Measurements from ENCODE around the gene CEMP1.
"Not testable (repeated sequence)": the region's sequence is repeated elsewhere in the genome, so short reads cannot be mapped to it uniquely, and the experiment has no call there.

Gene CEMP1, protein sequence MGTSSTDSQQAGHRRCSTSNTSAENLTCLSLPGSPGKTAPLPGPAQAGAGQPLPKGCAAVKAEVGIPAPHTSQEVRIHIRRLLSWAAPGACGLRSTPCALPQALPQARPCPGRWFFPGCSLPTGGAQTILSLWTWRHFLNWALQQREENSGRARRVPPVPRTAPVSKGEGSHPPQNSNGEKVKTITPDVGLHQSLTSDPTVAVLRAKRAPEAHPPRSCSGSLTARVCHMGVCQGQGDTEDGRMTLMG

DNA sequence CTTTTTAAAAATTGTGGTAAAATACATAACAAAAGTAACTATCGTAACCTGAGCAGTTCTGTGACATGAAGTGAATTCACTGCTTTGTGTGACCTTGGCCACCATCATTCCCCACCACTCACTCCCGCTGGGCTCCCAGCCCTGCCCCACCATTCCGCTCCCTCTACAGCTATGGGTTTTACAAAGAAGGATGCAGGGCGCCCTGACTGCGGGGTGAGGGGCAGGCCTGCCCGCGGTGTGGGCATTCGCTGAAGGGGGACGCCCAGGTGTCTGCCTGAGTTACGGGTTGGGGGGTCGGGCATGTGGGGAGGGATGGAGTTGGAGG lies at the start of gene CEMP1:
Gene CEMP1 (minus strand): TSS at position 38 of the 325 bp plus-strand sequence. CDS start 335 bp downstream, outside the sequence.
- DNase-seq (ENCODE audit: low spot score) (no peak), FAIRE-seq (no peak)

DNA sequence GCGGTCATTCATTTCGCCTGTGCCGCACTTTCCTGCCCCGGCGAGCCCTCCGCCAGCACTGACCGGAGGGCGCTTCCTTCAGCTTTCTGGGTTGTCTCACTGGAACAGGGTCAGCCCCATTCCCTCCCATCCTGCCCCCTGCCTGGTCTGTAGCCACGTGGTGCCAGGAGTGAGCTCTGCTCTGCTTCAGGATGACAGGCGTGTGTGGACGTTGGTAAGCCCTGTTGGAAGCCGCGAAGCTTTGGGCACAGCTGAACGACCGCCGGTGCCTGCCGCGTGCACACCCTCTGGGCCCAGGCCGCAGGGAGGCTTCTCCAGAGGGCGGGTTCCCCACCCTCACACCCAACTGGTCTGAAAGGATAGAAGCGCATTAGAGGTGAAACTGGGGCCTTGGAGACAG lies 49.6 kb upstream of the CEMP1 start:
- FAIRE-seq = peak; percentile 62
- not testable (repeated sequence) for DNase-seq (ENCODE audit: low spot score)

DNA sequence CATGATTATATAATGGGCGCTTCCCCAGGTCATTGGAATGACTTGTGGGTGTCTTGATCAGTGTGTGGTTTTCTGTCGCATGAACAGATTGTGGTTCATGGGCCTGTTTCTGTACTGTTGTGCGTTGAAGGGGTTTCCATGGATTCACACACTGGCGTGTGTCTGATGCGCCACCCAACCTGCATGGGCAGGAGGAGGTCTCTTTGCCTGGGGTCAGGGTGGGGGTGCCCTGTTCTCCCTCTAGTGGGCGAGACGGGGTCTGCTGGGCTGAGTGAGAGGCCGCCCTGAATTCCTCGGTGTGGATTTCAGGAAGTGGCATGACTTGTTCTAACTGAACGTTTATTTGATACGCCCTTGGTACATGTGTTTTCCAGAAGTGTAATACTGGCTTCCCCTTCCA lies 48.9 kb upstream of the CEMP1 start:
- DNase-seq (ENCODE audit: low spot score); FAIRE-seq: not testable (repeated sequence)

DNA sequence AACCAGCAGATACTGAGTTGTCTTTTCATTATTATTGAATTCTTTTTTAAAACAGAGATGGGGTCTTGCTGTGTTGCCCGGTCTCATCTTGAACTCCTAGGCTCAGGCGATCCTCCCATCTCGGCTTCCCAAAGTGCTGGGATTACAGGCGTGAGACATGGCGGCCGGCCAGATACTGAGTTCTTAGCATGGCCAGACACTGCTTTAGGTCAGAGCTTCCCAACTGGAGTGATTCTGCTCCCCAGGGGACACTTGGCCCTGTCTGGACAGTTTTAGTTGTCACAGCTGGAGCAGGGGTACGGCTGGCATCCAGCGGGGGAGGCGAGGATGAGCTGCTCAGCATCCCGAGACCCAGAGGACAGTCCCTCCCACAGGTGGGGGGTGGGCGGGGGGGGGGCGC lies 47.7 kb upstream of the CEMP1 start:
- FAIRE-seq; DNase-seq (ENCODE audit: low spot score): not testable (repeated sequence)

DNA sequence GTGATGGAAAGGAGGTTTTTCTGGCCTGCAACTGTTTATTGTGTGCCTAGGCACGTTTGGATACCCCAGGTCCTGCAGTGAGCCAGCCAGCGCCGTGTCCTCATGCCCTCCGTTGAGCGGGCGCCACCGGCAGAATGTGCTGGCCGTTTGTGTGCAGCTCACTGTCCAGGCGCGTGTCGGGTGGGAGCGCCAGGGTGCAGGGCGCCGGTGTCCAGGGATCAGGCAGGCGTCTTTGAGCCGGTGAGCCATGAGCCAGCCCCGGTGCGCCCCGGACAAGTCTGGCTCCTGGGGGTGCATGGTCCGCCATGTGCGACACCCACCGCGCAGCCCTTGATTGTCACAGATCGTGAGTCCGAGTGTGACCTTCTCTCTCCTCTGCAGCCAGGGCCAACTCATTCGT lies 45.8 kb upstream of the CEMP1 start:
- not testable (repeated sequence) for FAIRE-seq; DNase-seq (ENCODE audit: low spot score)

DNA sequence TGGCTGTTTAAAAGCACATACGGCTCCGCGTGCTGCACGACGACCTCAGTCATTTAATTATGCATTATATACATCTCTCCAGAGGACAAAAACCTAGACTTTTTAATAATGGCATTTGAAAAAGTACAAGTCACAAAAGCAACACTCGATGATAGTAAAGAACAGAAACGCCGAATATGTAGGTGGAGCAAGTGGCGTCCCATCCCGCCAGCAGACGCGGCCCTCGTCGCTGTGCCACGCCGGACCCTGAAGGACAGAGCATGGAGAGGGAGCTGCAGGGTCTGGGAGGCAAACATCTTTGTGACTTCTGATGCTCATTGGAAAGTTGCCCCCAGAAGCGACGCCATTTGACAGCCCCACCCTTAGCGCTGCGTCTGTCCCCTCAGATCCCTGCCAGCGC lies 44.6 kb upstream of the CEMP1 start:
- peak; percentile 40 for FAIRE-seq
- DNase-seq (ENCODE audit: low spot score) = not testable (repeated sequence)

DNA sequence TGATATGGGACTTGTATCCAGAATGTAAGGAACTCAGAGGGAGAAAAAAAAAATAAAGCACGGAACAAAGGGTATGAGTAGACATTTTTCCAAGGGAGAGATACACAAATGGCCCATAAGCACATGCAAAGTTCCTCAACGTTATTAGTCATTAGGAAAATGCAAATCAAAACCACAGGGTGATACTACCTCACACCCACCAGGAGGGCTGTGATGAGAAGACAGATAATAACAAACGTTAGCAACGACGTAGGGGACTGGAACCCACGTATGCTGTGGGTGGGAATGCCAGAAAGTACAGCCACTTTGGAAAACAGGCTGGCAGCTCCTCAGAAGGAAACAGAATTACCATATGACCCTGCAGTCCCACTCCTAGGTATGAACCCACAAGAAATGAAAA lies 41.5 kb upstream of the CEMP1 start:
- not testable (repeated sequence) for FAIRE-seq; DNase-seq (ENCODE audit: low spot score)

DNA sequence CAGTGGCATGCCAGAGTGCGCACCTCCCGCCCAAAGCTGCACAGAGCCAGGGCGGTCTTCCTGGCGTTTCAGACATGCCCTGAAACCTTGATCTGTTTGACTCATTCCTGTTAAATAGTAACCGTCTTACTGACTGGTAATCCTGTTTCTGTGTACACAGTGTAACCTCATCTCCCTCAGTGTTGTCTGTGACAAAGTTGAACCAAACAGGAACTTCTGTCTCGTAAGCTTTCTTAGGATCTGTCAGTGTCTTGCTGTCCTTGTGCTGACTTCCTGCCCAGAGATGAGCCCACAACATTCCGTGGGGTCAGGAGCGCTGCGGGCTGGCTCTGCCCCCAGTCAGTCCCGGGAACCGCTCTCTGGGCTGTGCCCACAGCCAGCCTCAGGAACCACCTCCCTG lies 37.4 kb upstream of the CEMP1 start:
- not testable (repeated sequence) for FAIRE-seq; DNase-seq (ENCODE audit: low spot score)

DNA sequence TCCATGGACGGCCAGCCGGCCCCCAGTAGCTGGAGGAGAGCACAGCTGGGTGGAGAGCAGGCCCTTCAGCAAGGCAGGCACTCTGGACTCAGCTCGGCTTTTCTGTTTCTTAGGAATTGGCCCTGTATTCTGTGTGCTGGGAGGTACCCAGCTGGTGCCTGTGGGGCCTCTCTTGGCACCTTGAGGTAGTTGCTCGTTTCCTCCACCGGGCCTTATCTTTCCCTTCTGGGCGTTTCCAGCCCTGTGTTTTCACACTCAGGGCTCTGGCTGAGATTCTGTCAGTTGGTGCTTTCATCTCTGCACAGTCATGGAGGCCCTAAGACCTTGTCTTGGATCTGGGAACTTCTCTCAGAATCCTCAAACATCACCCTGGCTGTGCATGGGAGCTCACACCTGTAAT lies 36.3 kb upstream of the CEMP1 start:
- DNase-seq (ENCODE audit: low spot score); FAIRE-seq: not testable (repeated sequence)

DNA sequence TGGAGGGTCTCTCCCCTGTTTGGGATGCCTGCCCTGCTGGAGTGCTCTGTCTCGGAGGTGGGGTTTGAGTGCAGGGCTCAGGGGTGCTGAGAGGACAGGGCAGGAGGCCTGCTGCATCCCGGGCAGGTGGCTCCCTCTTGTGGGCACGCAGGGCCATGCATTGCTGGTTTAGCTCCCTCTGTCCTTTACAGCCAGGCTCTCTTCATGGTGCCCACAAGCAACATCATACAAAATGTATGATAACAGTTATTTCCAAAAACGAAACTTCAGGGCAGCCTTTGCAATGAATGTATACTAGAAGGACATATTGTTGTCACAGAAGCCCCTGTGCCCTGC lies 29.6 kb upstream of the CEMP1 start:
- FAIRE-seq; DNase-seq (ENCODE audit: low spot score): not testable (repeated sequence)

DNA sequence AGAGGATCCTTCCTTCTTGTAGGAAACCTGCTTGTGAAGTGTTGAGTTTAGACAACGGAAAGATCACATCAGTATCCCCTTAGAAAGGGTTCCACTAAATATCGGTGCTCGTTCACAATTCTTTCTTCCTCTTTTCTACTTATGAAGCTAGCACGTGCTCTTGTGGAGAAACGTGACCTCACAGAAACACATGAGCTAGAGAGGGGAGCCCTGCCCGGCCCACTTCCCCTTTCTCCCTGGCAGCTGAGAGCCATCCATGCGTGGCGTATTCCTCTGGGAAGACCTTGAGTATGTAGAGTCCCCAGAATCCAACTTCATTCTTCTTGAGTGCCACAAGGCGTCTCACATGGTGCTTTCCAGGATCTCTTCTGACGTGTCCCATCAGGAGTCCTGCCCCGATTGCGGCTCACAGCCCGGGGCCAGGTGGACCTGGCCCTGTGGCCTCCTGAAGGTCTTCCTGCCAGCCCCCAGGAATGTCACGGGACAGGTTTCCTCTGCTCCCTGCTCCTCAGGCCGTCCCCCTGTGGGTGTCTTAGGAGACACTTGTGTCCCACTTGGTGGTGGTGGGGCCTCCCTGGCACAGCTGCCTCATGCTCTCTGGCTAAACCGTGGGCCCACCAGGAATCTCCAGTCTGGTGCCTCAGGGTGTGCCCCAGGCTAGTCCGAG lies 29.1 kb upstream of the CEMP1 start:
- DNase-seq (ENCODE audit: low spot score) = not testable (repeated sequence)

DNA sequence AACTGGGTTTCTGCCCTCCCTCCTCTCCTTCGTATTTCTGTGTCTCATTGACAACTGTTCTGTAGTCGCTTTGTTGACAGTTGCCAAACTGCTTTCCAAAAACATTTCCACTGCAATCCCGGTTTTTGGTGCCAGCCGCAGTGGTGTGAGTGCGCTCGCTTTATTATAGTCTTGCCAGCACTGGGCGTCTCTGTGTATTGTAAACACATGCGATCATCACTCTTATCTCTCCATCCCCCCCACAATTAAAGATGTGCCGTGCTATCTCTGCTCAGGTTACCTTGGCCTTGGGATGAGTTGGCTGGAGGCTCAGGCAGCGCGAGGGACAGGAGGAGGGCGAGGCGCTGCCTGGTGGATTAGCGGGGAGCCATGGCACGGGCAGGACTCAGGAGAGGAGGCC lies 25.9 kb upstream of the CEMP1 start:
- DNase-seq (ENCODE audit: low spot score); FAIRE-seq: not testable (repeated sequence)

More for the DNA sequence above, 29.1 kb upstream of the CEMP1 start:
- FAIRE-seq = peak; percentile 68

DNA sequence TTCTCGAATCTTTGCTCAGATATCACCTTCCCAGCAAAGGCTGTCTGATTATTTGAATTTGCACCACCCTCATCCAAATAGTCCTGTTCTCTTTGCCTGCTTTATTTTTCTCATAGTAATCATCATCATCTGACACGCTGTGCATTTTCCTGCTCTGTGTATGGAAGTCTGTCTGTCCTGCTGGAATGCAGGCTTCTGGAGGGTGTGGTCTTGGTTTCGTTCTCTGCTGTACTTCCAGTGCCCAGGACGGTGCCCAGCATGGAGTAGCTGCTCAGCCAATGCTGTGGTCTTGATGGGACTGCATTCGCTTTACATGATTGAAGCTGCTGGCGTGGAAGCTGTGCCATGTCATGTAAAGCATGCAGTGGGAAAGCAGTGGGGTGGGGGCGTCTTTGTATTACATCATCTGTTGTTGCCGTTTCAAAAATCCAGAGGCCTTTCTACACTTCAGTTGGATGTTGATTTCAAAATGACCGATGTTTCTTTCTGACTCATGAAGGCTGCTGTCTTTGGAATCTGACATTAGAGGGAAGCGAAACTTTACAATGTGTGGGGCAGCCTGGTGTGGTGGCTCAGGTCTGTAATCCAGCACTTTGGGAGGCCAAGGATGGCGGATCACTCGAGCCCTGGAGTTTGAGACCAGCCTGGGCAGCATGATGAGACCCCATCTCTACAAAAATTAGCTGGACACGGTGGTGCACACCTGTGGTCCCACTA lies 23.7 kb upstream of the CEMP1 start:
- FAIRE-seq; DNase-seq (ENCODE audit: low spot score): not testable (repeated sequence)

DNA sequence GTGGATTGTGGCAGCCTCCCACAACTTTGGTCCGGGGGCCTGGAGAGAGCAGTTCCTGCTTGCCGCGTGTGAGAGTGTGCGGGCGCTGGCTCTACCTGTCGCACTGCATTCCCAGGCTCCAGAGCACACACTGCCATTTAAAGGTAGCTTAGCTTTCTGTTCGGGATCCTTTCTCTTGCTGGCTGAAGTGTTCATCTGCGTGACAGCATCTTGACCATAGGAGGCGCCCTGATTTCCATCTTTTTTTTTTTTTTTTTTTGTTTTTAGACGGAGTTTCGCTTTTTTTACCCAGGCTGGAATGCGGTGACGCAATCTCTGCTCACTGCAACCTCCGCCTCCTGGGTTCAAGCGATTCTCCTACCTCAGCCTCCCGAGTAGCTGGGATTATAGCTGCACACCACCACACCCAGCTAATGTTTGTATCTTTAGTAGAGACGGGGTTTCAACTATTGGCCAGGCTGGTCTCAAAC lies 20.2 kb upstream of the CEMP1 start:
- not testable (repeated sequence) for FAIRE-seq; DNase-seq (ENCODE audit: low spot score)

DNA sequence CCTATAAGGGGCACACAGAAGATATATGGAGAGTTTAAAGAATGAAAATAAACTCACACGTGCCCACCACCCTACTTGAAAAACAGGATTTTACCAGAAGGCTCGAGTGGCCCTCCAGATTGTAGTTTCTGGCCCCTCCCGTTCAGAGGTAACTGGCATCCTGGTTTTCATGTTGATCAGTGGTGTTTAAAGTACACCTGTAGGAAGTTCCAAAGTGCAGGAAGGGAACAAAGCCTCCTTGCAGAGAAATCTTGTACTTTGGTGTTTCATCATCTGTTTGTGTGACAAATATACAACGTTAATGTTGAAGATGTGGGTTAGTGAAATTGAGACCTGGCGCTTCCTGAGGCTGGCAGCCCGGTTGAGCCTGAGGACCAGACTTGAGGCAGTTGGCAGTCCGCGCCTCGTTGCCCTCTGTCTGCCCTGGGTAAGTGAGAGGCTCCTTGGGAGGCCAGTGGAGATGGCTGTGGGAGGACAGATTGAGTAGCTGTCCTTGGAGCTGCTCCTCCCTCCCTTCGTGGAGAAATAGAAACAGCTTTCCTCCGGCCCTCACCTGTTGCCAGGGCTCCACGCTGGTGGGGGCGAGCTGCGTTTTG lies 19.2 kb upstream of the CEMP1 start:
- peak; percentile 13 for FAIRE-seq
- DNase-seq (ENCODE audit: low spot score) = not testable (repeated sequence)

DNA sequence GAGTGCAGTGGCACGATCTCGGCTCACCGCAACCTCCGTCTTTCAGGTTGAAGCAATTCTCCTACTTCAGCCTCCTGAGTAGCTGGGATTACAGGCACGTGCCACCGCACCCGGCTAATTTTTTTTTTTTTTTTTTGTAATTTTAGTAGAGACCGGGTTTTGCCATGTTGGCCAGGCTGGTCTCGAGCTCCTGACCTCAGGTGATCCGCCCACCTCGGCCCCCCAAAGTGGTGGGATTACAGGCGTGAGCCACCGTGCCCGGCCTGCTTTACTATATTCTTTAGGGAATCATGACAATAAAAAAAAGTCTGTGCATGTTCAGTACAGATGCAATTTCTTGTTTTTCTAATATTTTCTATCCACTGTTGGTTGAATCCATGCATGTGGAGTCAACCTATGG lies 12.6 kb upstream of the CEMP1 start:
- not testable (repeated sequence) for FAIRE-seq; DNase-seq (ENCODE audit: low spot score)

DNA sequence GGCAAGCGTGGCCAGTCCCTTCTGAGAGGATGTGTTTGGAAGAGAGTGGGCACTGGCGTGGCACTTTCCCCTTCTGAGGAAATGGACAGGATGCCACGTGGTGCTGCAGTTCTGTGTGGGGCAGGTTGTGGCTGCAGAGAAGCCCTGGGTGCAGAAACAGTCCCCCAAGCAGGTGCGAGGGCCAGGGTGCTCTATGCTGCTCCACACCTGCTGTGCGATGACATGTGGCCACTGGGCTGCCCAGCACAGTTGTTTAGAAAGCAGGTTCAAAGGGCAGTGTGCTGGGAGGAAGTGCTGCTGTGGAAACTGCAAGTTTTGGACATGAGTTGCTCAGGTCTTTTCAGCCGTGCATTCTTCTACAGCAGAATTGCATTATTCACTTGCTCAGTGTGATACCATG lies 10.2 kb upstream of the CEMP1 start:
- FAIRE-seq; DNase-seq (ENCODE audit: low spot score): not testable (repeated sequence)

DNA sequence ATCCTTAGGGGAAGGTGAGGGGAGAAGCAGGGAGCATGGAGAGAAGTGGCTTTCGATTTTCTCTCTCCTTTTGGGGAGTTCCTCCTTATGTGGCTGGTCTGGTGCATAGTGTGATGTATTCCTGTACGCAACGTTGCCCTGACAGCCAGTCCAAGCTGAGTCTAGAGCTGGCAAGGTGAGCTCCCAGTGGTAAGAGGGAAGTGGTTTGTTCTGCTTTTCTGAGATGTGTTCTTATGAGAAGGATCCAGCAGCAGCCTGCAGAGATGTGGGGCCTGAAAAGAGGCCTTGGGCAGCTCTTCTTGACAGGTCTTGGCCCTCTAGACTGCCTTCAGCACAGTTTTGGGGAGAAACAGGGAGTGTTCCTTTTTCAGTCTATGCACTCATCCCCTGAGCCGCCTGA lies 9.7 kb upstream of the CEMP1 start:
- FAIRE-seq; DNase-seq (ENCODE audit: low spot score): not testable (repeated sequence)

DNA sequence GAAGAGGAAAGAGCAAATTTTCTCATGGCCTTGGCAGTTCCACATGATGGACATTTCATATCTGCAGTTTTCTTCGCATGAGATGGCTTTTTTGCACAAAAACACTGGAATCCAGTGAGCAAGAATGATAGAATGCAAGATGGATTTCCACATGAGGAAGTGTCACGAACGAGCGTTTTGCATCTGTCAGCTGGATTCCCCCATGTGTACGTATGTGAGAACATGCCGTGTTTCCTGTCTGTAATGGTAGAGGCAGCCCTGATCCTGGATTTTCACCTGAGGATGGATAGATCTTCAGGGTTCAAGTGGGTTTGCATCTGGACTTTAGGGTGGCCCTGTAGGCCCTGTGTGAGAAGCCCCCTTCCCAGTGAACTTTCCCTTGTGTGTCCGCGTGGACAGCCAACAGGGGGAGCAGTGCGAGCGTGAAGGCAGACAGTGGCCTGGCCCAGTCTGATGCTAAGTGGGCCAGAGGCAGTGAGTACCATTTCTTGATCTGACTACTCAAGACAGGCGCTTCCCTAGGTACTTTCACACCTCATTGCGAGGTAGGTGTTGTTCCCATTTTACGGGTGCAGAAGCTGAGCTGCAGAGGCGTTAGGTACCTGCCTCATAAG lies 8.7 kb upstream of the CEMP1 start:
- not testable (repeated sequence) for FAIRE-seq; DNase-seq (ENCODE audit: low spot score)

DNA sequence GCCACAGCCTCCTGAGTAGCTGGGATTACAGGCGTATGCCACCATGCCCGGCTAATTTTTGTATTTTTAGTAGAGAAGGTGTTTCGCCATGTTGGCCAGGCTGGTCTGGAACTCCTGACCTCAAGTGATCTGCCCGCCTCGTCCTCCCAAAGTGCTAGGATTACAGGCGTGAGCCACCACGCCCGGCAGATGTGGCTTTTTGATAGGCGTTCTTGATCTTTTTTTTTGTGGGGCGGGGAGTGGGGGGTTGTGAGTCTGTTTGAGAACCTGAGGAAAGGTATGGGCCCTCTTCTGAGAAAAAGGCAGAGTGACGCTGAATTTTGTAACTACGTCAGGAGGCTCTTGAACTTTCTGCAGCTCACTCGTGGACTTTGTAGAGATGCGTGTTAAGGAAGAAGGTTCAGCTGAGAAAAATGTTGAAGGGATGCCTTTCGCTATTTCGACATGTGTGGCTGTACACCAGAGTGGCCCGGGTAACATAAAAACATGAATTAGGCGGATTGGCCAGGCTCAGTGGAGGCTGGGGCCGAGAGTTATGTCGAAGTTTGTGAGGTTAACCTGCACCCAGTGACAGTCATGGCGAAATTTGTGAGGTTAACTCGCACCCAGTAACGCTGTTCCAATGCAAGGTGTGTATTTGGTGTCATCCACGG lies 8.1 kb upstream of the CEMP1 start:
- DNase-seq (ENCODE audit: low spot score); FAIRE-seq: not testable (repeated sequence)
